Measurements from ENCODE around the gene TSNAX. TPM values are rescaled to one million over a fixed set of nuclear protein-coding genes. Genes with fewer than 3 reads are reported as not detected.

The TSNAX gene
- total RNA-seq, 1 donor from 2014 or later, result 61.0 TPM

- no peaks in the 10 kb centered on the region for H3K9me3 ChIP-seq (ENCODE audit: low read depth)
Observed at GRCh38 chr1:231601824-231602672, 73.6 kb downstream of the TSNAX start.

GRCh38 chr1:231602673-231602984 is 74.2 kb downstream of the TSNAX start:
- Histone ChIP-seq H3K36me3 (no peaks in the 10 kb centered on the region), H3K79me2 (ENCODE audit: low read depth) (no peaks in the 10 kb centered on the region), H3K27me3 (peaks cover 12% of the 10 kb centered on the region), H3K4me2 (no peak overlapping the region), H3K9me3 (ENCODE audit: low read depth) (no peaks in the 10 kb centered on the region), H3K4me1 (no peaks in the 10 kb centered on the region), H3K27ac (no peak overlapping the region), H3K4me3 (no peak overlapping the region), H3F3A (ENCODE audit: low read depth) (no peaks in the 10 kb centered on the region), H3K9ac (no peak overlapping the region), H4K20me1 (ENCODE audit: low read depth) (no peaks in the 10 kb centered on the region), H2AFZ (replicated peaks) (no peak overlapping the region)
- Mint-ChIP-seq H3K27me3 (ENCODE audit: insufficient read depth, low read depth) (no peaks in the 10 kb centered on the region), H3K9me3 (no peaks in the 10 kb centered on the region), H3K4me1 (peaks cover 5% of the 10 kb centered on the region), H3K27ac (no peak overlapping the region), H3K36me3 (no peaks in the 10 kb centered on the region), H3K4me3 (no peak overlapping the region)
- TF ChIP-seq CTCF (IDR thresholded peaks at IDR 0.05) (no peak), EZH2phosphoT487 (IDR thresholded peaks at IDR 0.05) (no peak), EZH2 (IDR thresholded peaks at IDR 0.05) (no peak)
- no peak for DNase-seq (ENCODE audit: low spot score)

More at GRCh38 chr1:231601824-231602672, 73.6 kb downstream of the TSNAX start:
- Histone ChIP-seq H3K9ac (no peak overlapping the region), H3K27ac (no peak overlapping the region), H3F3A (ENCODE audit: low read depth) (no peaks in the 10 kb centered on the region), H2AFZ (replicated peaks) (no peak overlapping the region), H4K20me1 (ENCODE audit: low read depth) (no peaks in the 10 kb centered on the region), H3K4me2 (no peak overlapping the region), H3K4me3 (no peak overlapping the region), H3K4me1 (peaks cover under 1% of the 10 kb centered on the region), H3K79me2 (ENCODE audit: low read depth) (no peaks in the 10 kb centered on the region), H3K27me3 (peaks cover 8% of the 10 kb centered on the region), H3K36me3 (no peaks in the 10 kb centered on the region)
- Mint-ChIP-seq H3K27ac (no peak overlapping the region), H3K9me3 (no peaks in the 10 kb centered on the region), H3K4me3 (no peak overlapping the region), H3K4me1 (peaks cover 5% of the 10 kb centered on the region), H3K36me3 (no peaks in the 10 kb centered on the region), H3K27me3 (ENCODE audit: insufficient read depth, low read depth) (no peaks in the 10 kb centered on the region)
- DNase-seq (ENCODE audit: low spot score), result no peak
- TF ChIP-seq EZH2 (IDR thresholded peaks at IDR 0.05), result no peak
- no peak for TF ChIP-seq CTCF (IDR thresholded peaks at IDR 0.05)
- TF ChIP-seq EZH2phosphoT487 (IDR thresholded peaks at IDR 0.05), result no peak

GRCh38 chr1:231603598-231604275 is 75.3 kb downstream of the TSNAX start:
- no peak overlapping the region for H3K9ac ChIP-seq
- no peaks in the 10 kb centered on the region for H3K4me1 ChIP-seq
- peak overlapping the region; percentile 91 for H2AFZ ChIP-seq (replicated peaks)
- no peaks in the 10 kb centered on the region for H3K9me3 ChIP-seq (ENCODE audit: low read depth)
- H3K4me1 Mint-ChIP-seq, result peaks cover 5% of the 10 kb centered on the region
- H3K9me3 Mint-ChIP-seq, result no peaks in the 10 kb centered on the region
- TF ChIP-seq EZH2phosphoT487 (IDR thresholded peaks at IDR 0.05) (no peak), CTCF (IDR thresholded peaks at IDR 0.05) (peak; percentile 80)
- no peak overlapping the region for H3K4me3 ChIP-seq
- H3K27ac ChIP-seq, result no peak overlapping the region
- peak overlapping the region; percentile 36 for H3K4me2 ChIP-seq
- H3K27ac Mint-ChIP-seq, result no peak overlapping the region
- H3K27me3 ChIP-seq, result peaks cover 14% of the 10 kb centered on the region
- no peaks in the 10 kb centered on the region for H3K36me3 ChIP-seq
- no peaks in the 10 kb centered on the region for H3K79me2 ChIP-seq (ENCODE audit: low read depth)
- peak overlapping the region; percentile 75 for H3K4me3 Mint-ChIP-seq
- no peaks in the 10 kb centered on the region for H4K20me1 ChIP-seq (ENCODE audit: low read depth)
- H3K27me3 Mint-ChIP-seq (ENCODE audit: insufficient read depth, low read depth), result no peaks in the 10 kb centered on the region
- DNase-seq (ENCODE audit: low spot score), result peak; percentile 71
- H3F3A ChIP-seq (ENCODE audit: low read depth), result no peaks in the 10 kb centered on the region
- H3K36me3 Mint-ChIP-seq, result no peaks in the 10 kb centered on the region
